IPS DF 6.9 (cell line): Measurements from ENCODE around the gene ZNF695.
"Not testable (repeated sequence)": the region's sequence is repeated elsewhere in the genome, so short reads cannot be mapped to it uniquely, and the experiment has no call there.

Experiments
- DNase-seq: peaks from one replicate; pipeline ENCODE4 v3.0.0-alpha.2; 2013; ENCODE audit warnings: low read depth, low spot score
- H3K27ac ChIP-seq: one replicate; pipeline ENCODE4 v1.5.1; 2013; ENCODE audit warnings: low read length, control low read depth
- H3K27me3 ChIP-seq: 2 replicates; pipeline ENCODE4 v1.6.1; 2013; ENCODE audit warnings: mild to moderate bottlenecking, low read length; ENCODE audit not compliant: control insufficient read depth, insufficient read depth
- H3K36me3 ChIP-seq: 2 replicates; pipeline ENCODE4 v1.6.1; 2013; ENCODE audit warnings: low read length; ENCODE audit not compliant: control insufficient read depth, insufficient read depth
- H3K4me1 ChIP-seq: 2 replicates; pipeline ENCODE4 v1.6.1; 2013; ENCODE audit warnings: low read length; ENCODE audit not compliant: control insufficient read depth, insufficient read depth
- H3K4me3 ChIP-seq: 2 replicates; pipeline ENCODE4 v1.5.1; 2013; ENCODE audit warnings: mild to moderate bottlenecking, low read length
- H3K9me3 ChIP-seq: 2 replicates; pipeline ENCODE4 v1.6.1; 2013; ENCODE audit warnings: low read length, inconsistent platforms; ENCODE audit not compliant: control insufficient read depth, insufficient read depth
- WGBS: extraction: QIAGEN DNeasy Blood & Tissue Kit; methylation state at CpG from one replicate; pipeline ENCODE4 v1.1.7; 2013; ENCODE audit warnings: mixed read lengths, missing lambda C conversion rate; ENCODE audit not compliant: insufficient read length, insufficient coverage; 5-methylcytosine and 5-hydroxymethylcytosine counted together

ZNF695 gene

DNA sequence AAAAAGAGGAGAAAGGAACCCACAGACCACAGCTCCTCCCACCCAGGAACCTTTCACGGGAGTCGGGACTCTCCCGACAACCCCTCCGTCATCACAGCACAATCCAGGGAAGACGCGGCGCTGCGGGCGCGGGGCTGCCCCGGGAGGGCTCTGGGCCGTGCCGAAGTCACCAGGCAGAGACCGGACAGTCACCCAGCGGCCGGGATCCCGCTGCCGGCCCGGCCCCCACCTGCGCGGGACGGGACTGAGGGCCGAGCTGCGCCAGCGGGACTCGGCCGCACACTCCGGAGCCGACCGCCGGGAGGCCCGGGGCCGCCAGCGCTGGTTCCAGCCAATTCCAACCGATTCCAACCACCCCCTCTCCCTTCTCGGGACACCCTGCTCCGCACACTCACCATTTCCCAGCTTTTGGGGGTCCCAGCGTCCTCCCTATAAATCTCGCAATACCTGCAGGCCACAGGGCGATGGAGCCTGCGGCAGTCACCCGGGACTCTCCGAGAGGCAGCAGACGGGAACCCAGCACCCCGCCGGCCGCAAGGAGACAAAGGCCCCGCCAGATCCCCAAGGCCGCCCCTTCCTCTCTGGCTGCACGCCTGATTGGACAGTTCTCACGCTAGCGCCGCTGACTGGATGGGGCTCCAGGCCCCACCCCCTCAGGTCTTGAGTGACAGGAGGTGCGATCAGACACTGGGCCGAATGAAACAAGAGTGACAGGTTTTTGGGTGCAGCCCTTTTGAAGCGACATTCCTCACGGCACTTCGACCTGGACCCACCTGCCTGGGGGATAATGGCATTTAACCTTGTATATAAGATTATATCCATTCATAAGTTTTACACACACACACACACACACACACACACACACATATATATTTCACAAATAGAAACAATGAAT is at the start of gene ZNF695:
Gene ZNF695, minus strand, starts transcription at position 547 of the 895 bp plus-strand sequence. Its CDS starts 149 bp downstream, at position 398.
- H3K27ac ChIP-seq: no peak within 1 kb of the TSS
- peak within 1 kb of the TSS; percentile 85 for H3K4me3 ChIP-seq
- WGBS: no CpG with 5 or more reads among the region's 58 CpGs
- H3K9me3 ChIP-seq: no peaks in the 10 kb centered on the region
- DNase-seq: peak; percentile 97
- no peaks in the 10 kb centered on the region for H3K27me3 ChIP-seq
- H3K4me1 ChIP-seq: no peaks in the 10 kb centered on the region; the same call in 1 of the 2 replicates
- H3K36me3 ChIP-seq: no peaks in the 10 kb centered on the region

DNA sequence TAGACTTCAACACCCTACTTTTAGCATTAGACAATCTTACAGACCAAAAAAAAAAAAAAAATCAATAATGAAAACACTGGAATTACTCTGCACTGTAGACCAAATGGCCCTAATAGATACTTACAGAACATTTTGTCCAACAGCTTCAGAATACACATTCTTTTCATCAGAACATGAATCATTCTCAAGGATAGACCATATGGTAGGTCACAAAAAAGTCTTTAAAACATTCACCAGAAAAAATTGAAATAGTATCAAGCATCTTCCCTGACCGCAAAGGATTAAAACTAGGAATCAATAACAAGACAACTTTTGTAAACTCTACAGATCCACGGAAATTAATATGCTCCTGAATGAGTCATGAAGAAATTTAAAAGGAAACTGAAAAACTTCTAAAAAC is 48.2 kb upstream of the ZNF695 start:
- Histone ChIP-seq H3K27me3 (no peaks in the 10 kb centered on the region), H3K4me1 (no peaks in the 10 kb centered on the region; the same call in 1 of the 2 replicates), H3K9me3 (peaks cover 8% of the 10 kb centered on the region), H3K4me3 (no peak overlapping the region), H3K36me3 (no peaks in the 10 kb centered on the region), H3K27ac (no peak overlapping the region)
- DNase-seq: no peak
- WGBS: no CpG with 5 or more reads among the region's 2 CpGs

DNA sequence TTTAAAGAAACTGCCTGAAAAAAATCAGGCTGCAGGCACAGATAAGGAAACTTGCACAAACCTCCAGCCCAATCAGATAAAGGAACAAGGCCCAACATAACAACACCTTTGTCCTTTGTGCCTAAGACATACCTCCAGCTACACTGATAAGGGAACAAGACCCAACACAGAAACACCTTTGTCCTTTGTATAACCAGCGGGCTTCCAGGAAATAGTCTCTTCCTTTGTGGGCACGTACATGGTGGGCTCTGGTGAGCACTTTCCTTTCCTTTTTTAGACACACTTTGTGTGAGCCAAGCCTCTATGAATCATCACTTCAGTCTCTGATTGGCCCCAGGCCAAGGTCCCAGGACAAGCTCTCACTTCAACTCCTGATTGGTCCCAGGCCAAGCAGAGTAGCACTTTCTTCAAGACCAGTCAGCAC is 47.1 kb upstream of the ZNF695 start:
- no CpG with 5 or more reads among the region's 2 CpGs for WGBS
- no peaks in the 10 kb centered on the region; the same call in 1 of the 2 replicates for H3K4me1 ChIP-seq
- no peak overlapping the region for H3K27ac ChIP-seq
- no peaks in the 10 kb centered on the region for H3K27me3 ChIP-seq
- no peak for DNase-seq
- H3K9me3 ChIP-seq: peaks cover 8% of the 10 kb centered on the region
- H3K36me3 ChIP-seq: no peaks in the 10 kb centered on the region
- H3K4me3 ChIP-seq: no peak overlapping the region

DNA sequence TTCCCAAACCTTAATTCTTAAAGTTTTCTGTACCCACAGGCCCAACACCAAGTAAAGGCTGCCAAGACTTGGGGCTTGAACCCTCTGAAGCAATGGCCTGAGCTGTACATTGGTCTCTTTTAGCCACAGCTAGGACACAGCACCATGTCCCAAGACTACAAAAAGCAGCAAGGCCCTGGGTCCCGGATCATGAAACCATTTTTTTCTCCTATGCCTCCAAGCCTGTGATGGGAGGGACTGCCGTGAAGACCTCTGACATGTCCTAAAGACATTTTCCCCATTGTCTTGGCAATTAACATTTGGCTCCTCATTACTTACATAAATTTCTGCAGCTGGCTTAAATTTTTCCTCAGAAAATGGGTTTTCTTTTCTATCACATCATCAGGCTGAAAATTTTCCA is 39.8 kb upstream of the ZNF695 start:
- no peak overlapping the region for H3K27ac ChIP-seq
- peaks cover 20% of the 10 kb centered on the region for H3K9me3 ChIP-seq
- no peaks in the 10 kb centered on the region for H3K4me1 ChIP-seq
- WGBS: no CpG with 5 or more reads among the region's 2 CpGs
- no peaks in the 10 kb centered on the region for H3K27me3 ChIP-seq
- DNase-seq: no peak
- H3K36me3 ChIP-seq: no peaks in the 10 kb centered on the region
- H3K4me3 ChIP-seq: no peak overlapping the region

DNA sequence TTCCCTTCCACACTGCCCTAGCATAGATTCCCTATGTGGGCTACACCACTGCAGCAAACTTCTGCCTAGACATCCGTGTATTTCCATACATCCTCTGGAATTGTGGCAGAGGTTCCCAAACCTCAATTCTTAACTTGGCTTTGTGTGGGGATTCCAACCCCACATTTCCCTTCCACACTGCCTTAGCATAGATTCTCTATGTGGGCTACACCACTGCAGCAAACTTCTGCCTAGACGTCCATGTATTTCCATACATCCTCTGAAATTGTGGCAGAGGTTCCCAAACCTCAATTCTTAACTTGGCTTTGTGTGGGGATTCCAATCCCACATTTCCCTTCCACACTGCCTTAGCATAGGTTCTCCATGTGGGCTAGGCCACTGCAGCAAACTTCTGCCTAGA is 39.4 kb upstream of the ZNF695 start:
- DNase-seq: no peak
- H3K9me3 ChIP-seq: peaks cover 20% of the 10 kb centered on the region
- H3K27ac ChIP-seq: no peak overlapping the region
- H3K27me3 ChIP-seq: no peaks in the 10 kb centered on the region
- H3K4me1 ChIP-seq: no peaks in the 10 kb centered on the region
- no CpG with 5 or more reads among the region's 2 CpGs for WGBS
- H3K36me3 ChIP-seq: no peaks in the 10 kb centered on the region
- no peak overlapping the region for H3K4me3 ChIP-seq

DNA sequence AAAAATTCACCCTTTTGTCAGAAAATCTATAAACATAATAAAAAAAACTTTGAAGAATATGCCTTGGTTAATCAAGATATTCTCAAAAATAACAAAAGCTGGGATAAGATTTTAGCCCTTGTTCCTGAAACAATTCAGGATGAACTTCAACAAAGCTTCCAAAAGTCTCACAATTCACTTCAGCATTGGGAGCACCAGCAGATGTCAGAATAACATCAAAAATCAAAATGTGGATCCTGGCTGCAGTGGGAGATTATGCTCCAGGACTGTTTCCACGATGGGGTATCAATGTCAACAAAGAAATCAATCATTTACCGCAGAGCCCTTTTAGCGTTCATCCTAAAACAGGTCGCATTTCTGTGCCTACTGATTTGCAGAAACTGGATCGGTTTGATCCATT is 35.5 kb upstream of the ZNF695 start:
- H3K27me3 ChIP-seq: no peaks in the 10 kb centered on the region
- no CpG with 5 or more reads among the region's 5 CpGs for WGBS
- no peak for DNase-seq
- H3K4me3 ChIP-seq: no peak overlapping the region
- peaks cover 16% of the 10 kb centered on the region for H3K9me3 ChIP-seq
- H3K4me1 ChIP-seq: no peaks in the 10 kb centered on the region
- H3K36me3 ChIP-seq: no peaks in the 10 kb centered on the region; the same call in 1 of the 2 replicates
- H3K27ac ChIP-seq: no peak overlapping the region

DNA sequence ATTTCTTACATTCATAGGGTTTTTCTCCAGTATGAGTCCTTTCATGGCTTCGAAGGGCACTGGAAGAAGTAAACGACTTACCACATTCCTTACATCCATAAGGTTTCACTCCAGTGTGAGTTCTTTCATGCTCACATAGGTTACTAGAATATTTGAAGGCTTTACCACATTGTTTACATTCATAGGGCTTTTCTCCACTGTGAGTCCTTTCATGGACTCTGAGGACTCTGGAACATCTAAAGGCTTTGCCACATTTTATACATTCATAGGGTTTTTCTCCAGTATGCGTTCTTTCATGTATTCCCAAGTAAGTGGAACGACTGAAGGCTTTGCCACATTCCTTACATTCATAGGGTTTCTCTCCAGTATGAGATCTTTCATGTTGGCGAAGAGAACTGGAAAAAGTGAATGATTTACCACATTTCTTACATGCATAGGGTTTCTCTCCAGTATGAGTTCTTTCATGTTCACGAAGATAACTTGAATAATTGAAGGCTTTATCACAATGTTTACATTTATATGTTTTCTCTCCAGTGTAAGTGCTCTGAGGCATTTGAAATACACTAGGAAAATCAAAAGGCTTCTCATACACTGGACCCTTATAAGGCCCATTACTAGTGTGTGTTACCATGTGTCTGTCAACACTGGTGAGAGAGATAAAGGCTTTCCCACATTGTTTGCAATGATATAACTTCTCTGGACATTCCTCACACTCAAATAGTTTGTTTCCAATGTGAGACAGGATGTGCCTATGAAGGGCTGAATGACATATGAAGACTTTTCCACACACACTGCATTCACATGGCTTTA is 29.9 kb upstream of the ZNF695 start:
- Histone ChIP-seq H3K9me3 (peaks cover 6% of the 10 kb centered on the region), H3K36me3 (peaks cover 12% of the 10 kb centered on the region; the same call in 1 of the 2 replicates), H3K27me3 (no peaks in the 10 kb centered on the region), H3K4me1 (no peaks in the 10 kb centered on the region), H3K4me3 (no peak overlapping the region), H3K27ac (no peak overlapping the region)
- no peak for DNase-seq
- no CpG with 5 or more reads among the region's 6 CpGs for WGBS

DNA sequence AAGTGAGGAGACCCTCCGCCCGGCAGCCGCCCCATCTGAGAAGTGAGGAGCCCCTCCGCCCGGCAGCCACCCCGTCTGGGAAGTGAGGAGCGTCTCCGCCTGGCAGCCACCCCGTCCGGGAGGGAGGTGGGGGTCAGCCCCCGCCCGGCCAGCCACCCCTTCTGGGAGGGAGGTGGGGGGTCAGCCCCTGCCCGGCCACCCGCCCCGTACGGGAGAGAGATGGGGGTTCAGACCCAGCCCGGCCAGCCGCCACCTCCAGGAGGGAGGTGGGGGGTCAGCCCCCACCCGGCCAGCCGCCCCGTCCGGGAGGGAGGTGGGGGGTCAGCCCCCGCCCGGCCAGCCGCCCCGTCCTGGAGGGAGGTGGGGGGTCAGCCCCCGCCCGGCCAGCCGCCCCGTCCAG is 24.4 kb upstream of the ZNF695 start:
- not testable (repeated sequence) for H3K9me3 ChIP-seq, DNase-seq, H3K4me1 ChIP-seq, H3K36me3 ChIP-seq, H3K4me3 ChIP-seq, H3K27ac ChIP-seq, H3K27me3 ChIP-seq
- WGBS: no CpG with 5 or more reads among the region's 30 CpGs

DNA sequence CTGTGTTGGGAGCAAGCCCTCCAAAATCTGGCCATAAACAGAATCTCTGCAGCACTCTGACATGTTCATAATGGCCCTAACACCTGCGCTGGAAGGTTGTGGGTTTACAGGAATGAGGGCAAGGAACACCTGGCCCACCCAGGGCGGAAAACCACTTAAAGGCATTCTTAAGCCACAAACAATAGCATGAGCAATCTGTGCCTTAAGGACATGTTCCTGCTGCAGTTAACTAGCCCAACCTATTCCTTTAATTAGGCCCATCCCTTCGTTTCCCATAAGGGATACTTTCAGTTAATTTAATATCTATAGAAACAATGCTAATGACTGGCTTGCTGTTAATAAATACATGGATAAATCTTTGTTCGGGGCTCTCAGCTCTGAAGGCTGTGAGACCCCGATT is 16.8 kb upstream of the ZNF695 start:
- H3K4me3 ChIP-seq, H3K9me3 ChIP-seq, H3K4me1 ChIP-seq, DNase-seq, H3K27me3 ChIP-seq, H3K27ac ChIP-seq, H3K36me3 ChIP-seq: not testable (repeated sequence)
- WGBS: no CpG with 5 or more reads among the region's 5 CpGs

DNA sequence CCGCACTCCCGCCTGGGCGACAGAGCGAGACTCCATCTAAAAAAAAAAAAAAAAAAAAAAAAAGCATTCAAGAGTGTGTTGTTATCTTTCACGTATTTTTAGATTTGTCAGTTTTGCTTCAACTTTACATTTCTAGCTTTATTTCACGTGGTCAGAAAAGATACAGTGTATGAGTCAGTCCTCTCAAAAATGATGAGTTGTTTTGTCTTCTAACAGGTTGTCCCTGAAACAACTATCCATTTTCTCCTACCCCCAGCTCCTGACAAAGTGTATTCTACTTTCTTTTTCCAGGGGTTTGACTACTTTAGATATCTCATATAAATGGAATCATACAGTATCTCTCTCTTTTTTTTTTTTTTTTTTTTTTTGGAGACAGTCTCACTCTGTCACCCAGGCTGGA is 5.5 kb upstream of the ZNF695 start:
- no peak for DNase-seq
- no CpG with 5 or more reads among the region's 6 CpGs for WGBS
- no peaks in the 10 kb centered on the region for H3K4me1 ChIP-seq
- H3K27ac ChIP-seq: no peak overlapping the region
- no peaks in the 10 kb centered on the region for H3K9me3 ChIP-seq
- no peaks in the 10 kb centered on the region for H3K27me3 ChIP-seq
- no peaks in the 10 kb centered on the region for H3K36me3 ChIP-seq
- no peak overlapping the region for H3K4me3 ChIP-seq
